GM19324 (cell line): Measurements from ENCODE around the gene PDIK1L.
"Not testable (repeated sequence)": the region's sequence is repeated elsewhere in the genome, so short reads cannot be mapped to it uniquely, and the experiment has no call there.

Source experiments
- ATAC-seq: cut with Tn5 transposase; IDR thresholded peaks from one replicate; pipeline ENCODE4 v1.9.1; 2021; ENCODE audit warnings: mild to moderate bottlenecking, moderate library complexity; ENCODE audit not compliant: unreplicated experiment, low FRiP score

PDIK1L gene

DNA sequence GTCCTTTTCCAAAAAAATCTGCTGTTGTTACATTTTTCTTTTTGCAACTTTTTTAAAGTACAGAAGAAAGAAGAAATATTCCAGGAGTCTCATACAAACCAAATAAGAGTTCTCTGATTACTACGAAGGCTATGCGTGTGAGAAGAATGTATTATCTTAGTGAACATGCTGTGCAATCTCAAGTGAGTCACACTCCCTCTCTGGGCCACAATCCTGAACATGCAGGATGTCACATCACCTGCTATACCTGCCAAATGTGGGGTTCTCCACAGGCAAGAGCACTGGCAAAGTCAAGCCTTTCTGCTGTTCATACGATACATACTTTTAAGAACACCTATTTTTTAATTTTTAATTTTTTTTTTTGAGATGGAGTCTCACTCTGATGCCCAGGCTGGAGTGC, 22.5 kb upstream of the PDIK1L start:
- no peak for ATAC-seq

DNA sequence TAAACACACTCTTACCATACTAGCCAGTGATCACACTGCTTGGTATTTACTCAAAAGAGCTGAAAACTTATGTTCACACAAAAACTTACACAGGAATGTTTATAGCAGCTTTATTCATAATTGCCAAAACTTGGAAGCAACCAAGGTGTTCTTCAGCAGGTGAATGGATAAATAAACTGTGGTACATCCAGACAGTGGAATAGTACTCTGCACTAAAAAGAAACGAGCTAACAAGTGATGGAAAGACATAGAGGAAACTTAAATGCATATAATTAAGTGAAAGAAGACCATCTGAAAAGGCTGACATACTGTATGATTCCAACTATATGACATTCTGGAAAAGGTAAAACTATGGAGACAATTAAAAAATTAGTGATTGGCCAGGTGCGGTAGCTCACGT, 20.7 kb upstream of the PDIK1L start:
- no peak for ATAC-seq

GRCh38 chr1:26092422-26092821, 19.2 kb upstream of the PDIK1L start:
- ATAC-seq, result no peak

DNA sequence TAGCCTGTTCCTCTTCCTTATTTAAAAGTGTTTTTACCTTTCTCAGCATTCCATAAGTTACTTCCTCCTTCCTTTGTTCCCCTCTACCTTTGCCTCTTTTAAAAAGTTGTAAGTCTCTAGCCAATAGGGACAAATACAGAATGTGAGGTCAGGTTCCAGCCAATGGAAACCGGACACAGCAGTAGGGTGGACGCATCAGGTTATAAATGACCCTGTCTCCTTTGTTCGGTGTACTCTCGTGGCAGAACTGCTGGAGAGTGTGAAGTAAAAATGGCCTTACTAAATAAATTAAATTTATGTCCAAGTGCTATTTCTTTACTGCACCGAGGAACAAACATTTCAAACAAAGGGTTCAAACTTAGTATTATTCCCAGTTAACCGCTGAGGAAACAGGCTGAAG, 18.1 kb upstream of the PDIK1L start:
- not testable (repeated sequence) for ATAC-seq

GRCh38 chr1:26094076-26094669, 17.5 kb upstream of the PDIK1L start:
- no peak for ATAC-seq

DNA sequence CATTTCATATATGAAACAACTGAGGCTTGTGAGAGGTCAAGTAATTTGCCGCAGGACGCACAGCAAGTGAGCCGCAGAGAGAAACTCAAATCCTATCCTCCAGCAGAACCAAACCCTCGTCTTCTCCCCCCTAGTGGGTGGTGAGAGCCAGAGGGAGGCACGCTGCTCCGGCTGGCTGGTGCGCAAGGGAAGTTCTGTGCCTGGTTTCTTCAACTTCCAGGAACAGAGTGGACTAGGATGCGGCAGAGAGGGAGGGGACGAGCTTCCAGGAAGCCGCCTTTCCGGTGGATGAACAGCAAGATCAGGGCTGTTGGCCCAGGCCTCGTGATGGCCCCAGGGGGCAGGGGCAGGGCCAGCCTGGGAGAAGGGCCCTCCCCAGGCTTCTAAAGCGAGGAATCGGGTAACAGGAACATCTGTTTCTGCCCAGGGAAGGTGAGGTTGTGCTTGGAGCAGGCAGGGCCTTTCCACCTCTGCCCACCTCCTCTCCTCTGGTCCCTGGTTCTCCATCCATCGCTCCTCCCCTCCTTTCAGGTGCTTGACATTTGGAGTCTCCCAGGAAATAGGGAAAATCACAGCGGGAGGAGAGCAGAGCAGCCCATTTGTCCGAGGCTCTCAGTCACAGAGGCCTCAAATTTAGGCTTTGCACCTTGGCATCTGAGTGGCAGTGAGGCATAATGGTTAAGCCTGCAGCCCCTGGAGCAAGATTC, 16.8 kb upstream of the PDIK1L start:
- no peak for ATAC-seq

- ATAC-seq, result no peak
Observed at GRCh38 chr1:26096471-26096870, 15.2 kb upstream of the PDIK1L start.

- no peak for ATAC-seq
Observed at GRCh38 chr1:26097696-26098095, 13.9 kb upstream of the PDIK1L start.

GRCh38 chr1:26098602-26099001, 13.0 kb upstream of the PDIK1L start:
- no peak for ATAC-seq

- no peak for ATAC-seq
Observed at GRCh38 chr1:26099780-26100179, 11.8 kb upstream of the PDIK1L start.

DNA sequence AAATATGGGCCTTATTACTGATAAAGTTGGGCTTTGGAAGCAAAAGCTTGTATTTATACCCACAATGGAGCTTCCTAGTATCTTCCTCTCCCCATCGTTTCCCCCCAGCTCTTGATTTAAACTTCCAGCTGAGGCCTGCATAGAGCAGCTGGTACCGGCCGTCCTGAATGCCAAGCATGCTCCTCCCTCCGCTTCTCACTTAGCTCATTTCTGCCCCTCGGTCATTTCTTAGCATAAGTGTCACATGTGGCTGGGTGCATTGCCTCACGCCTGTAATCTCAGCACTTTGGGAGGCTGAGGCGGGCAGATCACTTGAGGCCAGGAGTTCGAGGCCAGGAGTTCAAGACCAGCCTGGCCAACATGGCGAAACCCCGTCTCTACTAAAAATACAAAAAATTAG, 11.4 kb upstream of the PDIK1L start:
- ATAC-seq, result not testable (repeated sequence)

GRCh38 chr1:26102119-26102518, 9.5 kb upstream of the PDIK1L start:
- ATAC-seq, result no peak

GRCh38 chr1:26102526-26102925, 9.1 kb upstream of the PDIK1L start:
- no peak for ATAC-seq

DNA sequence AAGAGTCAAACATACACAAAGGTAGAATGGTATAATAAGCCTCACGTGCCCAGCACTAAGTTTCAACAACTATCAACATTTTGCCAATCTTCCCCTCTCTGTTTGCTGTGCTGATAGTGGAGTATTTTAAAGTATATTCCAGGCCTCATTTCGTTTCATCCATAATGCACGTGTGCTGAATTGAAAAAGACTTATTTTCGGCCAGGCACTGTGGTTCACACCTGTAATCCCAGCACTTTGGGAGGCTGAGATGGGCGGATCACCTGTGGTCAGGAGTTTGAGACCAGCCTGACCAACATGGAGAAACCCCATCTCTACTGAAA, 6.4 kb upstream of the PDIK1L start:
- ATAC-seq, result not testable (repeated sequence)

- no peak for ATAC-seq
Observed at GRCh38 chr1:26109229-26110164, 2.1 kb upstream of the PDIK1L start.

DNA sequence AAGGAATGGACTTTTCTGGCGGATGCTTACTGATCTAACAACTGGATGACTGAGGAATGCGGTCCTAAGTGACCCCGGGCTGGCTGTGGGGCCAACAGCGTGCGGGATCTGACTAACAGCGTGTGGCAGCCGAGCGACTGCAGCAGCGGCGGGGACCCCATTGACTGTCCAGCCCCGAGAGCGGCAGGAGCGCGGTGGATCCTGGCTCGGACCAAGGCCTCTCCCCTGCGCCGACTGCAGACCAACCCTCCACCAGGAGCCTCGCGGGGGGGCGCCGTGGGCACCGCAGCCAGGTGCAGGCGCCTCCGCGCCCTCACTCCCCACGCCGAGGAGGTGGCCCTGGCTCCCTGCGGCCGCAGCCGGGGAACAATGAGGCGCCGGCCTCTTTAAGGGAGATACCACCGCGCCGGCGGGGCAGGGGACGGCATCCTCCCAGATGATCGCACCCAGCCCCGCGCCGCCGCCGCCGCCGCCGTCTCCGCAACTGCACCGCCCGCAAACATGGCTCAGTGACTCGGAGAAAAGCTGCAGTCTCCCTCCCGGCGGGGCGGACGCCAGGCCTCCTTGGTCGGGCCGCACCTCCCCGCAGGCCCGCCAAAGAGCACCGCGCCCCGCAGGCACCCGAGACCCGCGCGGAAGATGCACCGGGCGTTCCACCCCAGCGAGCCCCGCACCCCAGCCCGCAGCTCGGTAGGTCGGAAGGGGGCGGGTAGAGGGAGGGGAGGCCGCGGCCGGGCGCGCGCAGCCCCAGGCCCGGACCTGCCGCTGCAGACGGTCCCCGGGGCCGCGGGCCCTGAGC, 694 bp upstream of the PDIK1L start:
- peak; percentile 61 for ATAC-seq

DNA sequence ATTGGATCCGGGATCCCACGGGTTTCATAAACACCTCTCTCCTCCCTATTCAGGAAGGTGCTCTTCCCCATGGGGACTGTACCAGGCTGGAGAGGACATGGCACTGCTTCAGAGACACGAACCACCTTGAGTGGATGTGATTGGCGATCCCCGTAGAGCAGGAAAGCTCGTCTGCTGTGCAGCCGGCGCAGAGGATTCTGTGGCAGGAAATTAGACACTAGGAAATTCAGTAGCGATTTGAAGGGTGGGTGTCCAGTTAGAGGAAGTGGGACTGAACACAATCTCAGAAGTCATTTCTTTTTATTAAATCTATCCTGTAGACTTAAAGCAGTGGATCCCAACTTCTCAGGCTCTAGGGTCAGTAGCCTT, 767 bp downstream of the PDIK1L start:
- peak; percentile 8 for ATAC-seq

DNA sequence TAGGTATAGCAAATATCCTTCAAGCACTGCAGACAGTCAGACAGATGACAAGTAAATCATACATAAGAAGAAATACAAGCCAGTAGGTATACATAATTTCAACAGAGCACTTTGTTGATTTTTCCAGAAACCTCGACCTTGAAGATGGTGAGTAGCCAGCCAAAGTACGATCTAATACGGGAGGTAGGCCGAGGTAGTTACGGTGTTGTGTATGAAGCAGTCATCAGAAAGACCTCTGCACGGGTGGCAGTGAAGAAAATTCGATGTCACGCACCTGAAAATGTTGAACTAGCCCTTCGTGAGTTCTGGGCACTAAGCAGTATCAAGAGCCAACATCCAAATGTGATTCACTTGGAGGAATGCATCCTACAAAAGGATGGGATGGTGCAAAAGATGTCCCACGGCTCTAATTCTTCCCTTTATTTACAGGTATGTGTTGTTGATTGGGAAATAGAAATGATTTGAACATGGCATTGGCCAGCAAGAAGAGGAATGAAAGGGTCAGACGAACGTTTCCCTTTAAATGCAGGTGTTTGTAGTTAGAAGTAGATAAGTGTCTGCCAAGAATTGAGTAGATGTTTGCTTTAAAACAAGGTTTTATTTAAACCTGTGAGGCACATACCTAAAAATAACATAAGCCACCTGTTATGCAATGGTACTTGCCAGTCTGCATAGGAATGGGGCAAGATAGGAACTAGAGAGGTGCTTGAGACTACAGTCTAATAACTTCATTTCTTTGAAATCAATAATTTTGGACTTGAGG, 2.7 kb downstream of the PDIK1L start:
- ATAC-seq, result no peak

DNA sequence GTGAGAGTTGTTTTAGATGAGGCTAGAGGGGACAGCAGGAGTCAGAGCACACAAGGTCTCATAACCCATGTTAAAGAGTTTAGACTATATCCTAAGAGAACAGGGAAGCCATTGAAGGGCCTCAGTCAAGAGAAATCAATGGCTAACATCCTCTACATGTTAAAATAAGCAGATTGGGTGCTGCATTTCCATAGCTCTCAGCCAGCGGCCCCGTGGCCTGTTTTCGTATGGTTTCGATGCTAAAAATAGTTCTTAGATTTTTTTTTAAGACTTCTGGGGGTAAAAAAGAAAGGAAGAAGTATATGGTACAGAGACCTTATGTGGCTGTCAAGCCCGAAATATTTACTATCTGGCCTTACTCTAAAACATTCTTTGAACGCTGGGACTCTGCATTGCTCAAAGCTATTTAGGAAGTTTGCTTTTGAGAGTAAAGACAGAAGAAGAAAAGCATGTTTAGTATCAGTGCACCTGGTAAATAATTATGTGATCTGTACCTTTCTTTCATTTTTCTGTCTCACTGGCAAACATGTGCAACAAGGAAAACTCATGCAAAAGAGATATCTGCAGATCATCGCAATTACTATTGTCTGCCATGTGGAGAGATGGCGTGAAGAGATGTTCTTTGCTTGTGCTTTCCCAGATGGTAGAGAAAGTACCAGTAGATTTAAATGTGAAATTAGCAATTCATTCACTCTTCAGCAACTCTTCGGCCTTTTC, 8.4 kb downstream of the PDIK1L start:
- peak; percentile 49 for ATAC-seq
